ENCODE results near the gene CHN1.

GRCh38 chr2:174827371-174828369 is 177.5 kb downstream of the CHN1 start:
- TF ChIP-seq CTCF (IDR thresholded peaks at IDR 0.05) (no peak), POLR2A (IDR thresholded peaks at IDR 0.05) (no peak)
